C4-2B (cell line): ENCODE results near the gene RIPOR3.

Experiments
- ZFX ChIP-seq: fragments of 450-650 bp; IDR thresholded peaks from 2 replicates; pipeline ENCODE4 v1.6.1; 2017
- TF ChIP-seq, protein P1 (sequence below): fragments of 450-650 bp; conservative IDR thresholded peaks from 2 replicates; pipeline ENCODE4 v1.5.1; 2017; ENCODE audit warnings: mild to moderate bottlenecking

DNA sequence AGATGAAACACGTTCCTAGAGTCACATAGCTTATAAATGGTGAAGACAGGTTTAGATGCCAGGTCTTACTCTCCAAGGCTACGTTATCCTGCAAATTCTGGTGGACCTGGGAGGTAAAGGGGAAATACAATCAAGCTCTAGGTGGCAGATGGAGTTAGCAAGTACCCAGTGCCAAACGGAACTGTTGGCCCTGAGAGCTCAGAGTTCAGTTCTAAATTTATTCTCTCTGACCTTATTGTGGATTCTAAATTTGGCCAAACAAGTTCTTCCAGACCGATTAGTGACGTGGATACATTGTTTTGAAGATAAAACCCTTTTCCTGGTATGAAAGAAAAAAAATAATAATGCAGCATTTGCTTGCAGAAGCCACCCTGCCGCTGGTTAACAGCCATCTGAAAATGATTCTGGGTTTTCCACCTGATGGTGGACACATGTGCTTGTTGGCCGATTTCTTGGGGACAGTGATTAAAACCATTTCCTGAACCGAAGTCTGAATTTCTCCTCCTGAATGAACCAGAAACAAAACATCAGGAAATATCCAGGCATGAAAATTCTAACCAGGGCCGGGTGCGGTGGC lies 32.5 kb downstream of the RIPOR3 start:
- TF ChIP-seq, protein P1, sequence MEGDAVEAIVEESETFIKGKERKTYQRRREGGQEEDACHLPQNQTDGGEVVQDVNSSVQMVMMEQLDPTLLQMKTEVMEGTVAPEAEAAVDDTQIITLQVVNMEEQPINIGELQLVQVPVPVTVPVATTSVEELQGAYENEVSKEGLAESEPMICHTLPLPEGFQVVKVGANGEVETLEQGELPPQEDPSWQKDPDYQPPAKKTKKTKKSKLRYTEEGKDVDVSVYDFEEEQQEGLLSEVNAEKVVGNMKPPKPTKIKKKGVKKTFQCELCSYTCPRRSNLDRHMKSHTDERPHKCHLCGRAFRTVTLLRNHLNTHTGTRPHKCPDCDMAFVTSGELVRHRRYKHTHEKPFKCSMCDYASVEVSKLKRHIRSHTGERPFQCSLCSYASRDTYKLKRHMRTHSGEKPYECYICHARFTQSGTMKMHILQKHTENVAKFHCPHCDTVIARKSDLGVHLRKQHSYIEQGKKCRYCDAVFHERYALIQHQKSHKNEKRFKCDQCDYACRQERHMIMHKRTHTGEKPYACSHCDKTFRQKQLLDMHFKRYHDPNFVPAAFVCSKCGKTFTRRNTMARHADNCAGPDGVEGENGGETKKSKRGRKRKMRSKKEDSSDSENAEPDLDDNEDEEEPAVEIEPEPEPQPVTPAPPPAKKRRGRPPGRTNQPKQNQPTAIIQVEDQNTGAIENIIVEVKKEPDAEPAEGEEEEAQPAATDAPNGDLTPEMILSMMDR, result no peak
- no peak for TF ChIP-seq ZFX
